Thyroid gland (tissue), 4 donors: ENCODE data around the gene RC3H2.

Source experiments
- POLR2A ChIP-seq, 2 donors: fragments of 450-650 bp; IDR thresholded peaks; one replicate each; pipeline ENCODE4 v1.6.1; 2017; ENCODE audit warnings: antibody characterized with exemption in 2 of 2, mild to moderate bottlenecking in 2 of 2, moderate library complexity in 1 of 2
- TF ChIP-seq, protein P1 (sequence below), 6 experiments: fragments of 200-600 bp in 3 of 6; fragments of 450-650 bp in 3 of 6; sonication (generic) in 3 of 6; IDR thresholded peaks; one replicate each; pipeline ENCODE4 v1.5.1; 2016 to 2019; ENCODE audit warnings: antibody characterized with exemption in 6 of 6, mild to moderate bottlenecking in 2 of 6, inconsistent platforms in 1 of 6, moderate library complexity in 1 of 6

DNA sequence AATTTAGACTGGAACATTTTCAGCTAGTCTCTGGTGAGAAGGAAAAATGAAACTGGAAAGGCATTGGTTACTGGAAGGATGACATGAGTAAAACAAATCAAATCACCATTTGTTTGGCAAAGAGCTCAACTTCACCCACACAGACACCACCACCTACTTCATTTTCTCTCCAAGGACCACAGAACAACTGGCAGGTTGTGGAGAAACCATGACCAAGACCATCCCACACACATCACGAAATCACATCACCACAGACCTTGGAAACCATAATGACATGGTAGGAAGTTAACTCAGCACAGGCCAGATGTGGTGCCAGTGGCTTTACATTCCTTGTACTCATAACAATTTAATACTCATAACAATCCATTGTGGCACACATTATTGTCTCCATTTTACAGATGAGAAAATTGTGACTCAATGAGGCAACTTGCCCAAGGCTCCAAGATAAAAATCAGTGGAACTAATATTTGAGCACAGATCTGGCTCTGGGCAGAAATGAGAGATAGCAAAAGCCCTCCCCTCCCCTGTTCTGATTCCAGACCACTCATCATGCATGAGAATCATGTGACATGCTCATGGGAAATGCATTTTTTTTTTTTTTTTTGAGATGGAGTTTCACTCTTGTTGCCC, 97.8 kb downstream of the RC3H2 start:
- TF ChIP-seq, protein P1, sequence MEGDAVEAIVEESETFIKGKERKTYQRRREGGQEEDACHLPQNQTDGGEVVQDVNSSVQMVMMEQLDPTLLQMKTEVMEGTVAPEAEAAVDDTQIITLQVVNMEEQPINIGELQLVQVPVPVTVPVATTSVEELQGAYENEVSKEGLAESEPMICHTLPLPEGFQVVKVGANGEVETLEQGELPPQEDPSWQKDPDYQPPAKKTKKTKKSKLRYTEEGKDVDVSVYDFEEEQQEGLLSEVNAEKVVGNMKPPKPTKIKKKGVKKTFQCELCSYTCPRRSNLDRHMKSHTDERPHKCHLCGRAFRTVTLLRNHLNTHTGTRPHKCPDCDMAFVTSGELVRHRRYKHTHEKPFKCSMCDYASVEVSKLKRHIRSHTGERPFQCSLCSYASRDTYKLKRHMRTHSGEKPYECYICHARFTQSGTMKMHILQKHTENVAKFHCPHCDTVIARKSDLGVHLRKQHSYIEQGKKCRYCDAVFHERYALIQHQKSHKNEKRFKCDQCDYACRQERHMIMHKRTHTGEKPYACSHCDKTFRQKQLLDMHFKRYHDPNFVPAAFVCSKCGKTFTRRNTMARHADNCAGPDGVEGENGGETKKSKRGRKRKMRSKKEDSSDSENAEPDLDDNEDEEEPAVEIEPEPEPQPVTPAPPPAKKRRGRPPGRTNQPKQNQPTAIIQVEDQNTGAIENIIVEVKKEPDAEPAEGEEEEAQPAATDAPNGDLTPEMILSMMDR (IDR thresholded peaks at IDR 0.05), result no peak
- no peak for TF ChIP-seq POLR2A (IDR thresholded peaks at IDR 0.05)
